CD4-positive, alpha-beta T cell (primary cell): ENCODE measurements around the gene PER1. TPM values are rescaled to one million over a fixed set of nuclear protein-coding genes. Genes with fewer than 3 reads are reported as not detected.

Source experiments
- ATAC-seq: fragments of 200-7000 bp; cut with Tn5 transposase; one replicate; pipeline ENCODE4 v1.10.0; 2022; ENCODE audit warnings: mild to moderate bottlenecking; ENCODE audit not compliant: poor library complexity
- CTCF ChIA-PET: fragments of 350-600 bp; sonication (Branson Sonifier 250); formaldehyde crosslinking; loops from one replicate; lab custom pipeline; 2021; ENCODE audit warnings: antibody characterized with exemption, inconsistent platforms; lab: Charles Lee
- POLR2A ChIA-PET: fragments of 350-600 bp; sonication (Branson Sonifier 250); formaldehyde crosslinking; loops from one replicate; lab custom pipeline; 2021; ENCODE audit warnings: antibody characterized with exemption, inconsistent platforms; lab: Charles Lee
- DNase-seq, 14 experiments: peaks; one replicate each; pipeline ENCODE4 v3.0.0-alpha.2; 2013 to 2020; ENCODE audit warnings: mixed read lengths in 2 of 14
- H3K27ac ChIP-seq, 2 donors: one replicate each; pipeline versions ENCODE4 v1.5.1 to v1.7.0; 2013; ENCODE audit warnings: low read length in 2 of 2, low read depth in 1 of 2, mild to moderate bottlenecking in 1 of 2
- H3K27me3 ChIP-seq, 2 experiments: 1 replicate in 1 of 2; 2 replicates in 1 of 2; pipeline versions ENCODE4 v1.6.1 to v1.7.0; 2013; ENCODE audit warnings: low read length in 2 of 2, control low read depth in 1 of 2, mild to moderate bottlenecking in 1 of 2, moderate library complexity in 1 of 2; ENCODE audit not compliant: insufficient read depth in 2 of 2, control insufficient read depth in 1 of 2
- H3K36me3 ChIP-seq: one replicate; pipeline ENCODE4 v1.6.1; 2013; ENCODE audit warnings: low read length, control low read depth; ENCODE audit not compliant: insufficient read depth
- H3K4me1 ChIP-seq: one replicate; pipeline ENCODE4 v1.6.1; 2013; ENCODE audit warnings: low read length, control low read depth; ENCODE audit not compliant: insufficient read depth
- H3K4me3 ChIP-seq: one replicate; pipeline ENCODE4 v1.5.1; 2013; ENCODE audit warnings: mild to moderate bottlenecking, low read length, moderate library complexity
- H3K9me3 ChIP-seq, 2 experiments: 1 replicate in 1 of 2; 2 replicates in 1 of 2; pipeline versions ENCODE4 v1.6.1 to v1.7.0; 2013; ENCODE audit warnings: low read length in 2 of 2, mild to moderate bottlenecking in 2 of 2, control low read depth in 1 of 2, moderate library complexity in 1 of 2; ENCODE audit not compliant: control insufficient read depth in 1 of 2, insufficient read depth in 1 of 2
- H3K27ac Mint-ChIP-seq: one replicate; pipeline ENCODE4 v1.8.0; 2020; ENCODE audit warnings: mixed read lengths
- H3K27me3 Mint-ChIP-seq: one replicate; pipeline ENCODE4 v1.8.0; 2021; ENCODE audit warnings: mixed read lengths
- H3K36me3 Mint-ChIP-seq: one replicate; pipeline ENCODE4 v1.8.0; 2021; ENCODE audit warnings: low read depth, mixed read lengths
- H3K4me1 Mint-ChIP-seq: one replicate; pipeline ENCODE4 v1.8.0; 2021; ENCODE audit warnings: low read depth, mixed read lengths
- H3K4me3 Mint-ChIP-seq: one replicate; pipeline ENCODE4 v1.8.0; 2020; ENCODE audit warnings: mild to moderate bottlenecking, mixed read lengths
- H3K9me3 Mint-ChIP-seq: one replicate; pipeline ENCODE4 v1.8.0; 2020; ENCODE audit warnings: mixed read lengths
- CTCF ChIP-seq: fragments of 200-600 bp; IDR thresholded peaks from one replicate; pipeline ENCODE4 v1.8.0; 2022; ENCODE audit warnings: antibody characterized with exemption, mild to moderate bottlenecking
- intact Hi-C, 2 experiments: fragments of 100-400 bp; cut with DNase I in 1 of 2; cut with micrococcal nuclease in 1 of 2; formaldehyde crosslinking; loops; one replicate each; pipeline versions ENCODE4 v1.15.1 to v1.9.0; 2023 to 2025; cut with DNase I, micrococcal nuclease
- total RNA-seq, 174 experiments: library from RNA in 2 of 174; stranded (reverse) in 2 of 174; gene quantifications; one replicate each; pipeline ENCODE4 v1.2.3 and lab custom pipeline; 2021 to 2026

The PER1 gene
- total RNA-seq, 2 experiments from 2014 or later: 1,723 to 1,794 TPM

- ChIA-PET CTCF (interaction anchor here (0.7 to 3.1 kb wide), 18 partner anchors 8 to 432 kb away, joined by 3 to 42 read pairs (median 6); partner anchors contain the start of gene CTC1), POLR2A (interaction anchor here (1.0 to 9.8 kb wide), 21 partner anchors 8 to 432 kb away, joined by 3 to 161 read pairs (median 10); partner anchors contain the start of genes AURKB, BORCS6, CTC1 and PFAS)
- Histone ChIP-seq H3K27ac (peak within 1 kb of the TSS; percentile 7 to 50), H3K4me1 (peaks cover 57% of the 10 kb centered on the region), H3K9me3 (peaks cover 0 to 4% of the 10 kb centered on the region in 2 experiments), H3K27me3 (peaks cover 37 to 46% of the 10 kb centered on the region in 2 experiments), H3K4me3 (peak within 1 kb of the TSS; percentile 57), H3K36me3 (no peaks in the 10 kb centered on the region)
- Mint-ChIP-seq H3K27ac (peak within 1 kb of the TSS; percentile 100), H3K4me1 (peaks cover 45% of the 10 kb centered on the region), H3K36me3 (peaks cover 35% of the 10 kb centered on the region), H3K4me3 (peak within 1 kb of the TSS; percentile 99), H3K27me3 (peaks cover 66% of the 10 kb centered on the region), H3K9me3 (peaks cover 2% of the 10 kb centered on the region)
- DNase-seq: peak in 3 of 14 experiments; percentile 22 to 62 (median 48)
- intact Hi-C loops: loop anchor here (2.0 to 10.0 kb wide), 6 partner anchors 23 to 257 kb away; partner anchors contain the start of gene KRABD2 (in 1 of the 2)
- no peak for TF ChIP-seq CTCF
- peak; percentile 1 for ATAC-seq
Observed at GRCh38 chr17:8117980-8118768, 34.0 kb downstream of the PER1 start, which contains the start of gene ALOXE3. Gene ALOXE3 (minus strand): TSS chr17:8118514. CDS start chr17:8117990, 524 bp downstream.

GRCh38 chr17:8117367-8117979 is 34.7 kb downstream of the PER1 start:
- intact Hi-C loops: loop anchor here in 1 of 2 experiments (10.0 kb wide), 1 partner anchor 257 kb away; the partner anchor contains the start of gene KRABD2
- DNase-seq (peak in 2 of 14 experiments; percentile 36 to 46), ATAC-seq (no peak)
- no peak overlapping the region for H3K27ac ChIP-seq
- ChIA-PET CTCF (interaction anchor here (1.7 to 2.0 kb wide), 2 partner anchors 38 to 108 kb away, joined by 4 to 6 read pairs; no protein-coding TSS in a partner anchor), POLR2A (interaction anchor here (0.9 to 4.0 kb wide), 6 partner anchors 21 to 130 kb away, joined by 3 to 24 read pairs (median 4); partner anchors contain the start of gene CTC1)
- H3K9me3 ChIP-seq: no peaks in the 10 kb centered on the region
- peak overlapping the region; percentile 57 for H3K4me3 ChIP-seq
- H3K4me3 Mint-ChIP-seq: peak overlapping the region; percentile 99
- H3K27ac Mint-ChIP-seq: peak overlapping the region; percentile 100
- H3K4me1 ChIP-seq: peaks cover 50% of the 10 kb centered on the region
- H3K36me3 ChIP-seq: no peaks in the 10 kb centered on the region
- H3K9me3 Mint-ChIP-seq: peaks cover 2% of the 10 kb centered on the region
- TF ChIP-seq CTCF: no peak
- peaks cover 31 to 40% of the 10 kb centered on the region in 2 experiments for H3K27me3 ChIP-seq
- H3K27me3 Mint-ChIP-seq: peaks cover 70% of the 10 kb centered on the region
- peaks cover 33% of the 10 kb centered on the region for H3K36me3 Mint-ChIP-seq
- peaks cover 40% of the 10 kb centered on the region for H3K4me1 Mint-ChIP-seq

GRCh38 chr17:8116776-8117175 is 35.4 kb downstream of the PER1 start:
- intact Hi-C loops: loop anchor here in 1 of 2 experiments (10.0 kb wide), 1 partner anchor 258 kb away; the partner anchor contains the start of gene KRABD2
- ChIA-PET CTCF (interaction anchor here (1.7 kb wide), 1 partner anchor 37 kb away, joined by 4 read pairs; no protein-coding TSS in a partner anchor), POLR2A (interaction anchor here (0.9 to 3.2 kb wide), 5 partner anchors 22 to 131 kb away, joined by 3 to 10 read pairs (median 3); partner anchors contain the start of gene CTC1)
- peak overlapping the region; percentile 27 for H3K27ac Mint-ChIP-seq
- peaks cover 37% of the 10 kb centered on the region for H3K4me1 Mint-ChIP-seq
- Histone ChIP-seq H3K36me3 (no peaks in the 10 kb centered on the region), H3K9me3 (no peaks in the 10 kb centered on the region), H3K27me3 (peaks cover 33 to 37% of the 10 kb centered on the region in 2 experiments), H3K27ac (no peak overlapping the region), H3K4me3 (no peak overlapping the region), H3K4me1 (peaks cover 43% of the 10 kb centered on the region)
- H3K4me3 Mint-ChIP-seq: peak overlapping the region; percentile 50
- peaks cover 70% of the 10 kb centered on the region for H3K27me3 Mint-ChIP-seq
- ATAC-seq (no peak), DNase-seq (peak in 1 of 14 experiments; percentile 22)
- peaks cover 33% of the 10 kb centered on the region for H3K36me3 Mint-ChIP-seq
- H3K9me3 Mint-ChIP-seq: peaks cover 2% of the 10 kb centered on the region
- no peak for TF ChIP-seq CTCF
